T47D (cell line): ENCODE data around the gene SYT1.

Experiments used
- DNase-seq, 2 experiments: peaks; one replicate each; pipeline versions ENCODE4 v3.0.0 to v3.0.0-alpha.2; 2011 to 2012; ENCODE audit warnings: low read depth in 1 of 2, low spot score in 1 of 2
- JUND ChIP-seq: IDR thresholded peaks from 2 replicates; pipeline ENCODE4 v1.6.1; 2012; ENCODE audit warnings: low read depth
- in situ Hi-C: cut with HindIII; loops from 2 replicates; pipeline ENCODE4 v1.10.0; 2016; ENCODE audit warnings: low sequenced_read_pairs, low pct_unique_long_range_greater_than_20kb

The SYT1 gene

GRCh38 chr12:79115743-79116142 lies 251.2 kb downstream of the SYT1 start:
- no peak for DNase-seq
- in situ Hi-C loops, result no loop called here
- TF ChIP-seq JUND, result no peak

- in situ Hi-C loops, result no loop called here
- DNase-seq, result peak; percentile 7 to 15
- no peak for TF ChIP-seq JUND
Observed at GRCh38 chr12:79119796-79120195, 255.2 kb downstream of the SYT1 start.

- DNase-seq, result peak in 1 of 2 experiments; percentile 33
- in situ Hi-C loops, result no loop called here
- TF ChIP-seq JUND, result no peak
Observed at GRCh38 chr12:79121486-79121885, 256.9 kb downstream of the SYT1 start.

- no peak for DNase-seq
- TF ChIP-seq JUND, result no peak
- in situ Hi-C loops, result no loop called here
Observed at GRCh38 chr12:79124385-79124784, 259.8 kb downstream of the SYT1 start.

- DNase-seq, result no peak
- no peak for TF ChIP-seq JUND
- in situ Hi-C loops, result no loop called here
Observed at GRCh38 chr12:79125358-79125757, 260.8 kb downstream of the SYT1 start.

GRCh38 chr12:79127271-79127751 lies 262.7 kb downstream of the SYT1 start:
- no peak for TF ChIP-seq JUND
- in situ Hi-C loops, result no loop called here
- no peak for DNase-seq

GRCh38 chr12:79128956-79129355 lies 264.4 kb downstream of the SYT1 start:
- in situ Hi-C loops, result no loop called here
- DNase-seq, result no peak
- no peak for TF ChIP-seq JUND

- TF ChIP-seq JUND, result no peak
- in situ Hi-C loops, result no loop called here
- no peak for DNase-seq
Observed at GRCh38 chr12:79138872-79139271, 274.3 kb downstream of the SYT1 start.

- no peak for TF ChIP-seq JUND
- in situ Hi-C loops, result no loop called here
- no peak for DNase-seq
Observed at GRCh38 chr12:79140711-79141110, 276.1 kb downstream of the SYT1 start.

- in situ Hi-C loops, result no loop called here
Observed at GRCh38 chr12:79141776-79142175, 277.2 kb downstream of the SYT1 start.

GRCh38 chr12:79143803-79144202 lies 279.2 kb downstream of the SYT1 start:
- no peak for DNase-seq
- in situ Hi-C loops, result no loop called here
- no peak for TF ChIP-seq JUND

More at GRCh38 chr12:79141776-79142175, 277.2 kb downstream of the SYT1 start:
- no peak for TF ChIP-seq JUND
- no peak for DNase-seq

- no peak for TF ChIP-seq JUND
- DNase-seq, result no peak
- in situ Hi-C loops, result no loop called here
Observed at GRCh38 chr12:79151956-79152355, 287.4 kb downstream of the SYT1 start.

GRCh38 chr12:79155683-79156082 lies 291.1 kb downstream of the SYT1 start:
- in situ Hi-C loops, result no loop called here
- no peak for TF ChIP-seq JUND
- no peak for DNase-seq

GRCh38 chr12:79156846-79157463 lies 292.4 kb downstream of the SYT1 start:
- DNase-seq, result no peak
- TF ChIP-seq JUND, result no peak
- in situ Hi-C loops, result no loop called here
